ENCODE measurements around the gene PRRT2.

The PRRT2 gene

GRCh38 chr16:29815032-29815721, 3.2 kb downstream of the PRRT2 start:
- no peak for TF ChIP-seq CTCF (IDR thresholded peaks at IDR 0.05; ENCODE audit: low read depth, low read length, missing control alignments)
- H3K27me3 ChIP-seq (replicated peaks) = no peaks in the 10 kb centered on the region
- DNase-seq = no peak
- no peaks in the 10 kb centered on the region for H3K36me3 ChIP-seq (replicated peaks)
- peak overlapping the region; percentile 84 for H3K4me3 ChIP-seq (ENCODE audit: low read depth, low read length)
- H3K27ac ChIP-seq = no peak overlapping the region
- in situ Hi-C loops (cut with HindIII; ENCODE audit: low pct_ligation_motif_present, low sequenced_read_pairs) = no loop called here

- H3K4me3 ChIP-seq (ENCODE audit: low read depth, low read length) = peak within 1 kb of the TSS; percentile 84
- no peaks in the 10 kb centered on the region for H3K27me3 ChIP-seq (replicated peaks)
- peak; percentile 99 for DNase-seq
- TF ChIP-seq CTCF (IDR thresholded peaks at IDR 0.05; ENCODE audit: low read depth, low read length, missing control alignments) = peak; percentile 92
- peak within 1 kb of the TSS; percentile 54 for H3K27ac ChIP-seq
- in situ Hi-C loops (cut with HindIII; ENCODE audit: low pct_ligation_motif_present, low sequenced_read_pairs) = no loop called here
- H3K36me3 ChIP-seq (replicated peaks) = no peaks in the 10 kb centered on the region
These were observed 4.0 kb downstream of the PRRT2 start, which contains the start of gene PAGR1 for GRCh38 chr16:29815793-29816693. Gene PAGR1 (plus strand): TSS chr16:29816152. CDS start chr16:29816526, 374 bp downstream.

- in situ Hi-C loops (cut with HindIII; ENCODE audit: low pct_ligation_motif_present, low sequenced_read_pairs) = no loop called here
- Histone ChIP-seq H3K4me3 (ENCODE audit: low read depth, low read length) (peak overlapping the region; percentile 84), H3K36me3 (replicated peaks) (no peaks in the 10 kb centered on the region), H3K27ac (peak overlapping the region; percentile 54), H3K27me3 (replicated peaks) (no peaks in the 10 kb centered on the region)
- peak; percentile 52 for TF ChIP-seq CTCF (IDR thresholded peaks at IDR 0.05; ENCODE audit: low read depth, low read length, missing control alignments)
- peak; percentile 34 for DNase-seq
These were observed 4.9 kb downstream of the PRRT2 start for GRCh38 chr16:29816694-29817441.

- no peak for DNase-seq
- in situ Hi-C loops (cut with HindIII; ENCODE audit: low pct_ligation_motif_present, low sequenced_read_pairs) = no loop called here
- no peak overlapping the region for H3K27ac ChIP-seq
- H3K27me3 ChIP-seq (replicated peaks) = no peaks in the 10 kb centered on the region
- H3K4me3 ChIP-seq (ENCODE audit: low read depth, low read length) = no peak overlapping the region
- no peaks in the 10 kb centered on the region for H3K36me3 ChIP-seq (replicated peaks)
- no peak for TF ChIP-seq CTCF (IDR thresholded peaks at IDR 0.05; ENCODE audit: low read depth, low read length, missing control alignments)
These were observed 6.1 kb downstream of the PRRT2 start for GRCh38 chr16:29818082-29818481.

- H3K27ac ChIP-seq = no peak overlapping the region
- DNase-seq = no peak
- no peaks in the 10 kb centered on the region for H3K27me3 ChIP-seq (replicated peaks)
- no peaks in the 10 kb centered on the region for H3K36me3 ChIP-seq (replicated peaks)
- no peak overlapping the region for H3K4me3 ChIP-seq (ENCODE audit: low read depth, low read length)
- in situ Hi-C loops (cut with HindIII; ENCODE audit: low pct_ligation_motif_present, low sequenced_read_pairs) = no loop called here
- TF ChIP-seq CTCF (IDR thresholded peaks at IDR 0.05; ENCODE audit: low read depth, low read length, missing control alignments) = peak; percentile 34
These were observed 7.5 kb downstream of the PRRT2 start for GRCh38 chr16:29819506-29819905.
